Chondrocyte (in vitro differentiated cells): Measurements from ENCODE around the gene DSTN. TPM values are rescaled to one million over a fixed set of nuclear protein-coding genes. Genes with fewer than 3 reads are reported as not detected.

Experiments used
- DNase-seq: peaks from one replicate; pipeline ENCODE4 v3.0.0; 2021; ENCODE audit warnings: mixed read lengths, low spot score
- H3K27ac Mint-ChIP-seq: one replicate; pipeline ENCODE4 v1.8.0; 2021; ENCODE audit warnings: mild to moderate bottlenecking, moderate library complexity, mixed read lengths; ENCODE audit not compliant: unreplicated experiment
- H3K27me3 Mint-ChIP-seq: 2 replicates; pipeline ENCODE4 v1.8.0; 2021; ENCODE audit warnings: low read depth, mixed read lengths
- H3K36me3 Mint-ChIP-seq: 2 replicates; pipeline ENCODE4 v1.8.0; 2021; ENCODE audit warnings: low read depth, mixed read lengths
- H3K4me1 Mint-ChIP-seq: 2 replicates; pipeline ENCODE4 v1.8.0; 2021; ENCODE audit warnings: low read depth, mild to moderate bottlenecking, mixed read lengths
- H3K4me3 Mint-ChIP-seq: one replicate; pipeline ENCODE4 v1.8.0; 2021; ENCODE audit warnings: mild to moderate bottlenecking, moderate library complexity, mixed read lengths; ENCODE audit not compliant: unreplicated experiment
- H3K9me3 Mint-ChIP-seq: 2 replicates; pipeline ENCODE4 v1.8.0; 2021; ENCODE audit warnings: low read depth, mixed read lengths
- CTCF ChIP-seq: fragments of 200-600 bp; sonication (generic); IDR thresholded peaks from 2 replicates; pipeline ENCODE4 v1.5.0; 2021; ENCODE audit warnings: antibody characterized with exemption, mild to moderate bottlenecking, moderate library complexity
- total RNA-seq: library from RNA; stranded (reverse); gene quantifications from 3 replicates; pipeline ENCODE4 v1.2.1, GENCODE V29; 2021

Gene DSTN
- total RNA-seq, 1 donor from 2014 or later, result 1,290 TPM

- Mint-ChIP-seq H3K4me3 (no peak overlapping the region), H3K27me3 (no peaks in the 10 kb centered on the region), H3K9me3 (no peaks in the 10 kb centered on the region), H3K36me3 (peaks cover 27% of the 10 kb centered on the region), H3K27ac (peak overlapping the region; percentile 99), H3K4me1 (peaks cover 68% of the 10 kb centered on the region)
- no peak for TF ChIP-seq CTCF
- DNase-seq, result no peak
These were observed 41.3 kb downstream of the DSTN start for GRCh38 chr20:17611290-17611539.

- H3K36me3 Mint-ChIP-seq, result peaks cover 27% of the 10 kb centered on the region
- H3K27me3 Mint-ChIP-seq, result no peaks in the 10 kb centered on the region
- peaks cover 64% of the 10 kb centered on the region for H3K4me1 Mint-ChIP-seq
- H3K27ac Mint-ChIP-seq, result peak overlapping the region; percentile 99
- peak; percentile 70 for TF ChIP-seq CTCF
- H3K4me3 Mint-ChIP-seq, result no peak overlapping the region
- peak; percentile 94 for DNase-seq
- H3K9me3 Mint-ChIP-seq, result no peaks in the 10 kb centered on the region
These were observed 41.8 kb downstream of the DSTN start for GRCh38 chr20:17611540-17612286.

GRCh38 chr20:17612287-17612991, 42.6 kb downstream of the DSTN start:
- peaks cover 28% of the 10 kb centered on the region for H3K36me3 Mint-ChIP-seq

GRCh38 chr20:17612992-17613327, 43.1 kb downstream of the DSTN start:
- no peak for DNase-seq
- peaks cover 28% of the 10 kb centered on the region for H3K36me3 Mint-ChIP-seq
- H3K9me3 Mint-ChIP-seq, result no peaks in the 10 kb centered on the region
- H3K27me3 Mint-ChIP-seq, result no peaks in the 10 kb centered on the region
- no peak for TF ChIP-seq CTCF
- no peak overlapping the region for H3K4me3 Mint-ChIP-seq
- peaks cover 61% of the 10 kb centered on the region for H3K4me1 Mint-ChIP-seq
- H3K27ac Mint-ChIP-seq, result peak overlapping the region; percentile 99

More at GRCh38 chr20:17612287-17612991, 42.6 kb downstream of the DSTN start:
- Mint-ChIP-seq H3K4me1 (peaks cover 61% of the 10 kb centered on the region), H3K27me3 (no peaks in the 10 kb centered on the region), H3K4me3 (no peak overlapping the region), H3K9me3 (no peaks in the 10 kb centered on the region), H3K27ac (peak overlapping the region; percentile 99)
- DNase-seq, result peak; percentile 89
- no peak for TF ChIP-seq CTCF

- Mint-ChIP-seq H3K4me3 (no peak overlapping the region), H3K9me3 (no peaks in the 10 kb centered on the region), H3K36me3 (peaks cover 29% of the 10 kb centered on the region), H3K27ac (peak overlapping the region; percentile 81), H3K4me1 (peaks cover 58% of the 10 kb centered on the region), H3K27me3 (no peaks in the 10 kb centered on the region)
- DNase-seq, result peak; percentile 90
- TF ChIP-seq CTCF, result no peak
These were observed 43.7 kb downstream of the DSTN start for GRCh38 chr20:17613328-17614175.
